Stimulated activated naive CD4-positive, alpha-beta T cell (primary cell): Measurements from ENCODE around the gene FCHO1.

Experiments used
- DNase-seq, 6 experiments: peaks; one replicate each; lab custom pipeline; 2025; lab: John Stamatoyannopoulos, UW

Gene FCHO1

DNA sequence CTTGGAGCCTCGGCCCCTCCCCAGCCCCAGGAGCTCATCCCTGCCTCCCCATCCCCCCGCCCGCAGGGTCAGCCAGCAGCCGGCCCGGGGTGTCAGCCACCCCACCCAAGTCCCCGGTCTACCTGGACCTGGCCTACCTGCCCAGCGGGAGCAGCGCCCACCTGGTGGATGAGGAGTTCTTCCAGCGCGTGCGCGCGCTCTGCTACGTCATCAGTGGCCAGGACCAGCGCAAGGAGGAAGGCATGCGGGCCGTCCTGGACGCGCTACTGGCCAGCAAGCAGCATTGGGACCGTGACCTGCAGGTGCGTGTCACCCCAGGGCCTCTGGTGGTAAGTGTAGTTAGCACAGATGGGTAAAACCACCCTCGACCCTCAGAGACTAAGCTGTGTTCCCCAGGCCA, 18.1 kb upstream of the FCHO1 start:
- no peak for DNase-seq

DNA sequence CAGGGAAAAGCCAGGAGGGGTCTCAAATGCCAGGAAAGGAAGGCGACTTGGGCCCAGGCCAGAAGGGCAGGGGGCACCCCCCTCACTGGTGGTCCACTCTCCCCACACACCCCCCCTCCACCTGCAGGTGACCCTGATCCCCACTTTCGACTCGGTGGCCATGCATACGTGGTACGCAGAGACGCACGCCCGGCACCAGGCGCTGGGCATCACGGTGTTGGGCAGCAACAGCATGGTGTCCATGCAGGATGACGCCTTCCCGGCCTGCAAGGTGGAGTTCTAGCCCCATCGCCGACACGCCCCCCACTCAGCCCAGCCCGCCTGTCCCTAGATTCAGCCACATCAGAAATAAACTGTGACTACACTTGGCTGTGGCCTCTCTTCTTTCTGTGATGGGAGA, 17.1 kb upstream of the FCHO1 start:
- DNase-seq, result no peak

DNA sequence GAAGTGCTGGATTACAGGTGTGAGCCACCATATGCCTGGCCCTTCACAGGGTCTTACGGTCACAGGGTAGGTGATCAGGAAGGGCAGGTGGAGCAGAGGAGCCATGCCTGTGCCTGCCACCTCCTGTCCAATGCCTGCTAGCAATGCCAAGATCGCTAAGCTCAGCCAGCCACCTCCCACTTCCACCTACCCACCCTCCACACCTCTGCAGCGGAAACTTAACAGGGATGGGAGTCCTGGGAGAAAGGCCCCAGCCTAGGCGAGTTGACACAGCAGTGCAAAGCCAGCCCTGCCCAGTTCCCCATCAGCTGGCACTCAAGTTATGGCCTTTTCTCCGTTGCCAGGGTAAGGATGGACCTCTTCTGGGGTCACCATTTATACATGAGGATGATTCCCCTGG, 15.9 kb upstream of the FCHO1 start:
- DNase-seq, result no peak

DNA sequence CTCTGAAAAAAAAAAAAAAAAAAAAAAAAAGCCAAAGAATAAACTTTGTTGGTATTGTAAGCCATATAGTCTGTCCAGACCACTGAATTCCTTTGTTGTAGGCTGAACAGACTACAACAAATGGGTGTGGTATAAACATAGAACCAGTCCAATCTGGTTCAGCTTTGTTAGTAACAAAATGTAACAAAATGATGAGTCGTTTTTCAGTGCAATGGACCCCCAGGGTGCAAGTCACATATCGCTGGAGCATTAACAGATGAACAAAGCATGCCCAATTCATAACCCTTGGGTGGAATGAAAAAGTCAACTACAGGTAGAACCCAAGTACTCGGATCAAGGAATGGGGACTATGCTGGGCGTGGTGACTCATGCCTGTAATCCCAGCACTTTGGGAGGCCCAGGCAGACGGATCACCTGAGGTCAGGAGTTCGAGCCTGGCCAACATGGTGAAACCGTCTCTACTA, 13.6 kb upstream of the FCHO1 start:
- no peak for DNase-seq

DNA sequence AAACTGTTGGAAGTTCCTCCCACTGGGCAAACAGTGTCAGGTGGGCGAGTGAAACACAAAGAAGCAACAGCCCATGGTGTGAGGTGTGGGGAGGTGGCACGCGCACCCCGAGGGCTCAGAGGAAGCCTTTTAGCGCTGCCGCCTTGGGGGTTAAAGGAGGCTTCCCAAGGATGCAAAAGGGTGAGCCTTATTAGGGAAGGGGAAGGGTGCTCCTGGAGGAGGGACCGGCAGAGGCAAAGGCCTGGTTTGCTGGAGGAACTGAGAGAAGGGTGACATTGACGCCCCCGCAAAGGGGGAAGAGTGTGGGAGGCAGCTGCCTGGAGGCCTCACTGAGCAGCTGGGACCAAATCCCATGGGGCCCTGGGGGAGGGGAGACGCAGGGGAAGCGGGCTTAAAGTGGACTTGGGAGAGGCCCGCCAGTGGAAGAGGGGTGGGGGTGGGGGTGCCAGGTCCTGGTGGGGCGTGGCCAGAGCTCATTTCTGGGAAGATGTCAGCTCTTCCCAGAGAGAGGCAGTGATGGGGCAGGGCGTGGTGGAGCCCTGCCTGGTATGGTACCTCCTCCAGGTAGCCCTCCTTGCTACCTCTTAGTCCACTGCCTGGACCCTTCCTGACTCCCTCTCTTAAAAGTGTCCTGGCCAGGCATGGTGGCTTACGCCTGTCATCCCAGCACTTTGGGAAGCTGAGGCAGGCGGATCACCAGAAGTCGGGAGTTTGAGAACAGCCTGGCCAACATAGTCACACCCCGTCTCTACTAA, 12.0 kb upstream of the FCHO1 start:
- no peak for DNase-seq

DNA sequence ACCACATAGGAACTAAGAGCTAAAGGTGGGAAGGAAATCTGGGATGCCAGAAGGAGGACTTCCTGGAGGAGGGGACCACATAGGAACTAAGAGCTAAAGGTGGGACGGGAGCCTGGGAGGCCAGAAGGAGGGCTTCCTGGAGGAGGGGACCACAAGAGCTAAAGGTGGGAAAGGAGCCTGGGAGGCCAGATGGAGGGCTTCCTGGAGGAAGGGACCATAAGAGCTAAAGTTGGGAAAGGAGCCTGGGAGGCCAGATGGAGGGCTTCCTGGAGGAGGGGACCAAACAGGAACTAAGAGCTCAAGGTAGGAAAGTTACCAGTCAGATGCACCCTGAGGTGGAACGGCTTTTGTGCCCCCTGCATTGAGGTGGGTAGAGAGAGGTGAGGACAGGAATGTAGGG, 9.8 kb upstream of the FCHO1 start:
- DNase-seq, result no peak

DNA sequence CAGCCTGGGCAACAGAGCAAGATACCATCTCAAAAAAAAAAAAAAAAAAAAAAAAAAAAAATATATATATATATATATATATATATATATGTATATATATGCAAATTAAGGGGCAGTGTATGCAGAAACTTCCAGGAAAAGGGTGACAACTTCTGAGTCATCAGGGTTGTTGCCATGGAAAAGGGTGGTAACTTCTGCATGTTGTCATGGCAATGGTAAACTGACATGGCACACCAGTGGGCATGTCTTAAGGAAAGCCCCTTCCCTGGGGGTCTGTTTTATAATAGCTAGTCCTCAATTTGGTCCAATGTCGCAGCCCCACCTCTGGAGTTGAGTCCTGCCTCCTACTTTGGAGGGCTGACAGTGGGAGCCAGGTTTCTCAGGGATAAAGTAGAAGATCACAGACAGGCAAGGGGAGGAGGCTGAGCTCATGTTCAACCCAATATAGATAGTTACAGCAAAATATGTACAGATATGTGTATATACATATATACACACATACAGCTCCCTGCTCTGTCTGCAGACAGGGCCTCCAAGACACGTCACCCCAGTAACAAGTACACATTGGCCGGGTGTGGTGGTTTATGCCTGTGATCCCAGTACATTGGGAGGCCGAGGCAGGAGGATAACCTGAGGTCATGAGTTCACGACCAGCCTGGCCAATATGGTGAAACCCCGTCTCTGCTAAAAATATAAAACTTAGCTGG, 7.2 kb upstream of the FCHO1 start:
- no peak for DNase-seq

DNA sequence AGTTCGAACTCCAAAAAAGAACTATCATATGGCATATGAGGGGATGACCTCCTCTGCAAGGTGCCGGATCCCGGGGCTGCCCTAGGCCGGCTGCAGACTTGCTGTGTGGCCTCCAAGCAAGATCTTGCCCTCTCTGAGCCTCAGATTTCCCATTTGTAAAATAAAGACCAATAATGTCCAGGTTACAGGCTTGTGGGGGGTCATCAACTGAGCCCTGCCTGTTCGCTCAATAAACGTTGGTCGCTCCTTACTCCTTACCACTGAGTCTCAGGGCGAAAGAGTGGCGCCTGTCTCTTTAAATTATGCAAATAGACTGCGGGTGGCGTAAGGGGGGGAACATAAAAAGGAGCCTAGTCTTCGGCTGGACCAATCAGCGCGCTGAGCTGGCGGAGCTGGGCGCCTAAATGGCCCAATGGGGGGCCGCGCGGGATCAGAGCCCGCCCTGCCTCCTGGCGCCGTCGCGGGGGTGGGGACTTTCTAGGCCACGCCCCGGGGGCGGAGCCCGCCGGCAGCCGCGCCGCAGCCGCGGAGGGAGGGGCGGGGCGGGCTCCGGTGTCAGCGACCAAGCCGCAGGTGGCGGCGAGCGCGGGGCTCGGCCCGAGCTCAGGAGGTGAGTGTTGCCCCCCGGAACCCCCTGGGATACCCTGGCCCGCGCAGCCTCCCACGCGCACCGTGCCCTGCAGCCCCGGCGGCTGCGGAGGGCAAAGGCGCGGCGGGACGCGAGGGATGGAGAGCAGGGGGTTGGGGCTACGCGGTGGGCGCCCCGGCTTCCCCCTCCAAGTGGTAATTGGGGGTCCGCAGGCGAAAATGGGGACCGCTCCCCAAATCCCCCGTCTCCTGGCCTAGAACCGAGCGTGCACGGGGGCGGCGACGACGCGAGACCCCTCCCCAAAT, 3.8 kb upstream of the FCHO1 start:
- peak; percentile 85 to 94 (median 92) for DNase-seq

DNA sequence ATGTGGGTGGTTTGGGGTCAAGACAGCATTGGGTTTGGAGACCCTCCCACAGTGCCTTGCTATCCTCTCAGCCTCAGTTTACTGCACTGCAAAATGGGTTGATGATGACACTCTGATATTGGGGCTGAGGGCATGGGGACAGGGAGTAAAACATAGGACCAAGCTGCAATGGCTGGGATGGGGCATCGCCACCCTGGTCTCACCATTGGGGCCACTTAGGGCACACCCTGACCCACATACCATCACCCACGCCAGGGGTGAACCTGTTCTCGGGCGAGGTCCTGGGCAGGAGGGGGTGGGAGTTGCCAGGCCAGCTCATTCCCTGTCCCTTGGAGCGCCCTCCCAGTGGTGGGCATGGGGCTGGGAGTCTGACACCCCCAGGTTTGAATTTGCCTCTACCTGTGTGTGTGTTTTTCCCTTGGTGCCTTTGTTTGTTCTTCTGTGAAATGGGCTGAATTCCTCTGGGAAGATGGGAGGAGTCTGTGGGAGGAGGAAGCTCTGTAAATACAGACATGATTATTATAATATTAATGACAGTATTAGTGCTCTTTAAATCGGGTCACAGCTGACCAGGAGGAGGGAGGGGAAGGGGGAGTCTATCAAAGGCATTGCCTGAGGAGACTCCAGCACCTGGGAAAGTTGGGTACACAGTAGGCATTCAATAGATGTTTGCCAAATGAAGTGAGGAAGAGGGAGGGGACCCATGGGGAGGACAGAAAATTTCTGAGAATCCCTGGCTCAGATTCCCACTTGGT, 2.2 kb upstream of the FCHO1 start:
- no peak for DNase-seq

DNA sequence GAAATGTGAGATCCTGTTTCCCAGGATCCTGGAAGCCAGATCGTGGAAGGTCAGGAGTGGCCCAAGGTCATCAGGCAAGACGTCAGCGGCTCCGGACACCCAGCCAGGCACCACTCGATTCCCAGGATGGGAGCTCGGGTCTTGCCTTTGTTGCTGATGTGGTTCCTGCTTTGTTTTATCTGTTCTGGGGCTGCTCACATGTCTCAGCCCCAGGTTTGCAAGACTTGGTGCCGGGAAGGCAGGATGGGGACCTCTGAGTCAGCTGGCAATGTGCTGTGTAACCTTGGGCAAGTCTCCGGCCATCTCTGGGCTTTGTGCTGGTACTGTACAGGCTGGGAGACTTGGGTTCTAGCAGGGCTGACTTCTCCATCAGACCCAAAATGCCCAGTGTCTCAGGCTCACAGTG, 1.4 kb upstream of the FCHO1 start:
- peak in 1 of 6 experiments; percentile 7 for DNase-seq

DNA sequence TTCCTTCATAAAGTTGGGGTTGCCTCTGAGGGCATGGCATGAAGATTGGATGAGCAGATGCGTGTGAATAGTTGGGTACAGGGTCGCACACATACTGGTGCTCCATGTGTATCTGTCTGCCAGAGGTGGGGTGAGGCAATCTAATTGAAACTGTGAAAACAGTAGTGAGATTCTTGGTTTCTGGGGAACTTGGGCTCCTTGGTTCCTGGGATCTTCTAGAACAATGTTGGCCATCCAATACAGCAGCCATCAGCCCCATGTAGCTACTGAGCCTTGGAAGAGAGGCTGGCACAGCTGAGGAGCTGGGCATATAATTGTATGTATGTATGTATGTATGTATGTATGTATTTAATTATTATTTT, 616 bp downstream of the FCHO1 start:
- DNase-seq, result no peak

DNA sequence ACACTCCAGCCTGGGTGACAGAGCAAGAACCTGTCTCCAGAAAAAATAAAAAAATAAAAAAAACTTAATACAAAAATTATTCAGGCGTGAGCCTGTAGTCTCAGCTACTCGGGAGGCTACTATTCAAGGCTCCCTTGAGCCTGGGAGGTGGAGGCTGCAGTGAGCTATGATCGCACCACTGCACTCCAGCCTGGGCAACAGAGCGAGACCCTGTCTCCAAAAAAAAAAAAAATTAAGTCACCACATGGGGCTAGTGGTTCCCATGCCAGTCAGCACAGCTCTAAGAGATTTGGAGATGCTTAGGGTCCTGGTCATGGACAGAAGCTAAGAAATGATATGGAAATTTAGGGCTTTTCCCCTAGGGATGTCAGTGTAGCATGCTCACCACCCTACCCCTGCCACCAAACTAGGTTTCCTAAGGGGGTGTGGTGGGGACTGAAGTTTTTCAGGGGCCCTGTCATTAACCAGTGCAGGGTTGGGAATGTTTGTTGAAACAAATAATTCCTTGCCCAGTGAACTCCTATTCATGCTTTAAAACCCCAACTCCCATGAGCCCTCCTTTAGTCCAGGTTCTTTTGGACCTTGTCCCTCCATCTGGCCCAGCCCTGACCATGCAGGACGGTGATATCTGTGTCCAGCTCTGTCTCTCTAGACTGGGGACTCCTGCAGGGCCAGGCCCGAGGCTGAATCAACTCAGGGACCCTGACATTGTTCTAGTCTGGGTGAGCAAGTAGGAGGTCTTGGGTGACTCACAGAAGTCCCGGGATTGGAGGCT, 1.8 kb downstream of the FCHO1 start:
- no peak for DNase-seq

DNA sequence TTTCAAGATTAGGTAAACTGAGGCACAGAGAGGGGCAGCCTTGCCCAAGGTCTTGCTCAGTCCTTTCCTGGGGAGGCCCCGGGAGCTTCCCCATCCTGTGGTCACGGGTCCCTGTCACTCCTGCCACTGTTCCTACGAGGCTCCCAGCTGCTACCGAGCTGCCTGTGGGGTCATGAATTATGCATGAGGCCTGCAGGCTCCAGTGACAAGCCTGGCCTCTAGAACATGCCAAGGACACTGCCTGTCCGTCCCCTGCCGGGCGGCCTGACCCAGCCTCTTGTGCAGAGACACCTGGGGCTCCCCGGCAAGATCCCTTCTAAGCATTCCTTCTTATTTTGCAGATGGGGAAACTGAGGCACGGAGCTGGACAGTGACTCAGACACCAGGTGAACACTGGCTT, 2.7 kb downstream of the FCHO1 start:
- DNase-seq, result no peak

DNA sequence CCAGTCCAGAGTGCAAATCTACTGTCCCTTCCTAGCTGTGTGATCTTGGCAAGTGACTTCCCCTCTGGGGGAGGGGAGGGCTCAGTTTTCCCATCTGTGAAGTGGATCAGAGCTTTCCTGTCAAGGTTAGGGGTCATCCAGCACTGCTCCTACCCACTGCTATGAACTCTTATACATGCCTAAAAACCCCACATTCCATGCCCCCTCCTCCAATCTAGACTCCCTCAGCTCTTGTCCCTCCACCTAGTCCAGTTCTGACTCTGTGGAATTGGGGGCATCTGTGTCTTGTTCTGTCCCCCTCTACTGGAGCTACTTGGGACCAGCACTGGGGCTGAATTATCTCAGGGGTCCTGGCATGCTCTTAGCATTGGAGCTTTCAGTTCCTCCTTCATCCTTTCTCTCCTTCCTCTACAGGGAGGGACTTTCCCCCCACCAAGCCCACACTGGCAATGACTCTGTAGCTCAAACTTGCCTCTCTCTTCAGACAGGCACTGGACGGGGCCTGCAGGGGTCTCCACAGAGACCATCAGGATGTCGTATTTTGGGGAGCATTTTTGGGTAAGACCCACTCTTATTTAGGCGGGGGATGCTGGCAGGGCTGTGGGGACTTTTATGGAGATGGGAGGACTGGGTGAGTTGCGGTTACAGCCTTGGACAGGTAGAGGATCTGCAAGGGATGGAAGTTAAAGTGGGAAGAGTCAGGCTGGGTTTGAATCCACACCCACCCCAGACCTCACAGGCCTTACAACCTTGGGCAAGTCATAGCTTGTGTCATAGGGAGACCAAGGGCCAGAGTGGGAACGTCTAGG, 3.6 kb downstream of the FCHO1 start:
- DNase-seq, result no peak

DNA sequence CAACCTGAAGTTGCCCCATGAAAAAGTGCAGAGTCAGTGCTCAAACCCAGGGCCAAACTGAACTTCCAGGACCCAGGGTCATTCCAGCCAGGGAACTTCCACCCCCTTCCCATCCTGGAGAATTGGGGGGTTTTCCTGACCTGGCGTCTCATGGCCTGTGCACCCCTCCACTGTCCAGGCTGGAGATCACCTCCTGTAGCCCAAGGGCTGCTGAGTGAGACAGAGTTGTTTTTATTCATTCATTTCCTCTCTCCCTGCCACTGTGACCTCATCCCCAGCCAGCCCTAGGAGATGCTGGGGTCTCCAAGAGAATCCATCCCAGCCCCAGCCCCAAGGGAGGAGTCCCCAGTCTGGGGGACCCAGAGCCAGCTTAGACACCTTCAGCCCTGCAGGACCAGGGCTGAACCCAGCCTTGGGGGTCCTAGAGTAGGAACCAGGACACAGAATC, 4.2 kb downstream of the FCHO1 start:
- DNase-seq, result no peak

DNA sequence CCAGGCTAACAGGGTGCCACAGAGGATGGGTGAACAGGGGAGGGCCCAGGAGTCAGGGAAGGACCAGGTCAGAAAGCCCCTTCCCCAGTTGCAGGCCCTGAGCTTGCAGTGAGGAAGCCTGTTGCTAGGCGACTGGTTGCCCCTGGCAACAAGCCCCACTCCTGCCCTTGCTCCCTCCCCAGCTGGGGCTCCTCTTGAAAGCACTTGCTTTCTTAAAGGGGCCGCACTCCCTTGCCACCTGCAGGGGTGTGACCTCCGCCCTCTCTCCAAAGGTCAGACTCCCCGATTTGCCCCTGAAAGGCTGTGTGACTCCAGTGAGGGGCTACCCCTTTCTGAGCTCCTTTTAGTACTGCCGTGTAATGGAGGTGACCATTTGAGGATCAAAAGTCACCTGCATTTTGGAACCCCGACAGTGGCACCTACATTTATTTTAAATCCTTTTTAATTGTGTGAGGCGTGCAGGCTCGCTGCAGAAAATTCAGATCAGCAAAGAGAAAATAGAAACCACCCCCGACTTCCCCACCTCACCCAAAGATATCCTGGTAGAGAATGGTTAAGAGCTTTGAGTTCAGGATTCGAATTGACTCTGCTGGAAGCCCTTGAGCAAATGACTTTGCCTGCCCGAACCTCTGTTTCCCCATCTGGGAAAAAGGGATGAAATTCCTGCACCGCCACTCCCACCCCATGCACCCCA, 4.8 kb downstream of the FCHO1 start:
- peak in 2 of 6 experiments; percentile 16 to 24 for DNase-seq

DNA sequence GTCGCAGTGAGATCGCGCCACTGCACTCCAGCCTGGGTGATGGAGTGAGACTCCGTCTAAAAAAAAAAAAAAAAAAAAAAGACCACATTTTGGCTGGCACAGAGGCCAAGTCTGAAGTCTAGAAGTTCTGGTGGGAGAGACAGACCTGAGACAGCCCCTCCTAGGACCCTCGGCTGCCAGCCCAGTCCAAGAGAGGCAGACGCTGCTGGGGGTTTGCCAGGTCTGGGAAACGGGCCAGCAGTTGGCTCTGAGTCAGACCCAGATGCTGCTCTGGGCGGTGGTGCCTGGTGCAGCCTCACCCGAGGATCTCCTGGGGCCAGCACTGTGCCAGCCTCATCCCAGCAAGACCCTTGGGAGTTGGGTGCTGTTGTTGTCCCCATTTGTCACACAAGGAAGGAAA, 5.8 kb downstream of the FCHO1 start:
- no peak for DNase-seq

DNA sequence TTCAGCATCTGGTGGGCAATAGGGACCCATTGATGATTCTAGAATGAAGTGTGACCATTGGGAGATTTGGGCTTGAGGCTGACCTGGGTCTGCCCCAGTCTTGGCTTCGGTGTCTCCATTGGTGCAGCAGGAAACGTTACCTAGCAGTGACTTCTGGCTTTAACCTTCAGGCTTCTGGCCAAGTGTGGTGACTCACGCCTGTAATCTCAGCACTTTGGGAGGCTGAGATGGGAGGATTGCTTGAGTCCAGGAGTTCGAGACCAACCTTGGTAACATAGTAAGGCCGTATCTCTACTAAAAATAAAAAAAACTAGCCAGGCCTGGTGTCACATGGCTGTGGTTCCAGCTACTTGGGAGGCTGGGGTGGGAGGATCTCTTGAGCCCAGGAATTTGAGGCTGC, 7.2 kb downstream of the FCHO1 start:
- no peak for DNase-seq

DNA sequence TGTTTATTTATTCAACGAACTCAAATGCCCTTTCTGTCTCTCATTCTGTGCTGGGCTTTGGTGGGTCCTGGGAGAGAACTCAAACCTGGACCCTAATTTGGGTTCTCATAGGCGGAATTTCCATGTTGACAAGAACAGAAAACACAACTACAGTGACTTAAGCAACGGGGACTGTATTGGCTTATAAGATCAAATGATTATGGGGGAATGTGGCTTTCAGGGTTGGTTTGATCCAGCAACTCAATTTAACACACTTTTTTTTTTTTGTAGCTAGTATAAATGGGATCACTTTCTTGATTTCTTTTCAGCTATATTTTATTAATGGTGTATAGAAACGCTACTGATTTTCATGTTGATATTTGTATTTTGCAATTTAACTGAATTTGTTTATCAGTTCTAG, 9.9 kb downstream of the FCHO1 start:
- no peak for DNase-seq
